GM12874 (cell line): ENCODE results near the gene PHPT1.

ENCODE experiments used
- TF ChIP-seq, protein P1 (sequence below): IDR thresholded peaks from 2 replicates; pipeline ENCODE4 v1.5.1; 2011; ENCODE audit warnings: low read depth, mild to moderate bottlenecking, control low read depth, low read length, moderate library complexity; ENCODE audit not compliant: insufficient read depth

PHPT1 gene

DNA sequence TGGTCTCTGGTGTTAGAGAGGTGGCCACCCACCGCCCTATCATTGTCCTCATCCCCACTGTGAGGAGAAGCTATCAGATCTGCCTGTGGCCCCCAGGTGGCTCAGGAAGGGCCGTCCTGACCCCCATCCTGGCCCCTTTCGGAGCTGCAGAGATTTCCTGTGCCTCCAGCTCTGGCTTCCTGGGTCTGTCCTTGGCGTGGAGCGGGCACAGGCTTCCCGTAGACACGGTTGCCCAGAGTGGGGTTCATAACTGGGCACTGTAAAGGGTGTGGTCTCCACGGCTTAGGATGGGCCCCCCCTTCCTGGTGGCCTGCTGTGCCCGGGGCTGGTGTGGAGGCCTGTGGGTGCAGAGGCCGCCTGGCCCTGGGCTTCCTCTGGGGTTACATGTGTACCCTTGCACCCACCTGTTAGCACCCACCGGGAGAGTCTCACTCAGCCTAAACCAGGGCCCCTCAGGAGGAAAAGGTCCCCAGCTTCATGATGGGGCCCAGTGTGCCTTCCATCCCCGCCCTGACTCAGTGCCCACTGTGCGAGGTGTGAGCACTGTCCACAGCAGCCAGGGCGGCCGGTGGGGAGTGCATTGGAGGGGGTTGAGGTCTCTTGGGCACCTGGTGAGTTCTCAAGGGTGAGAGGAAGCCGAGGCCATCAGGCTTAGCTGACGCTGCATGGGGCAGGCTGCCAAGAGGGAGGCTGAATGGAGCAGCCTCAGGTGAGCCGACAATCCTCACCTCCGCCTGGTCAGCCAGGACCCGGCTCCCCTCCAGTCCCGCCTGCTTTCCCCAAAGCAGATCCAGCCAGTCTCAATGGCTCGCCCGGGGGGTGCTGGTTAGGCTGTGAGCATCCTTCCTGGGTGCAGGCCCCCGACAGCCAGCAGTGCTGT lies 22.3 kb upstream of the PHPT1 start:
- TF ChIP-seq, protein P1, sequence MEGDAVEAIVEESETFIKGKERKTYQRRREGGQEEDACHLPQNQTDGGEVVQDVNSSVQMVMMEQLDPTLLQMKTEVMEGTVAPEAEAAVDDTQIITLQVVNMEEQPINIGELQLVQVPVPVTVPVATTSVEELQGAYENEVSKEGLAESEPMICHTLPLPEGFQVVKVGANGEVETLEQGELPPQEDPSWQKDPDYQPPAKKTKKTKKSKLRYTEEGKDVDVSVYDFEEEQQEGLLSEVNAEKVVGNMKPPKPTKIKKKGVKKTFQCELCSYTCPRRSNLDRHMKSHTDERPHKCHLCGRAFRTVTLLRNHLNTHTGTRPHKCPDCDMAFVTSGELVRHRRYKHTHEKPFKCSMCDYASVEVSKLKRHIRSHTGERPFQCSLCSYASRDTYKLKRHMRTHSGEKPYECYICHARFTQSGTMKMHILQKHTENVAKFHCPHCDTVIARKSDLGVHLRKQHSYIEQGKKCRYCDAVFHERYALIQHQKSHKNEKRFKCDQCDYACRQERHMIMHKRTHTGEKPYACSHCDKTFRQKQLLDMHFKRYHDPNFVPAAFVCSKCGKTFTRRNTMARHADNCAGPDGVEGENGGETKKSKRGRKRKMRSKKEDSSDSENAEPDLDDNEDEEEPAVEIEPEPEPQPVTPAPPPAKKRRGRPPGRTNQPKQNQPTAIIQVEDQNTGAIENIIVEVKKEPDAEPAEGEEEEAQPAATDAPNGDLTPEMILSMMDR: no peak

DNA sequence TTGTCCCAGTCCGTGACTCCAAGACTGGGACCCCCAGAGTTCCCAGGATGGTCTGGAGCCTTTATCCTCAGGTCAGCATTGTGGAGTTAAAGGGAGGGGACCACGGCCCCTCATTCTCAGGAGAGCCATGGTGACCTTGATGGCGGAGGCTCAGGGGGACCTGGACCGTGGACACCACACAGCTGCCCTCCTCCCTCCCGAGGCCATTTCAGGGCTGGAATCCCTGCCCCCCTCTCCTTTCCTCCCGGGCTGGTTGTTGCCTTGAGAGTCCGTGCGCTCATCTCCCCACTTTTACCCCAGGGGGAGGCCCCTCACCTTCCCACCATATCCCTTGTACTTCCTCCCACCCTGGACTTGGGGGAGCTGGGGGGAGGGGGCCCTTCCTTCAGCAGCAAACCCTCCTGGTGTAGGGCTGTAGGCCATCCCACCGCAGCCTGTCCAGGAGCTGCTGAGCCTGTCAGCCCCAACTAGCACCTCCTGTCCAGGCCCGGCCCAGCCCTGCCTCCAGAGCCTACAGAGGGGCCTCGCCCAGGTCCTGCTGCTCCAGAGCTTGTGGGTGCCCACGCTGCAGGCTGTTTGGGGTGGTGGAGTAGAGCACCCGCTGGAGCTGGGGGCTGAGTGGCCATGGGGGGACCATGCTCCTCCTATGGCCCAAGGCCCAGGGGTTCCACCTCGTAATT lies 21.3 kb upstream of the PHPT1 start:
- TF ChIP-seq, protein P1: no peak

DNA sequence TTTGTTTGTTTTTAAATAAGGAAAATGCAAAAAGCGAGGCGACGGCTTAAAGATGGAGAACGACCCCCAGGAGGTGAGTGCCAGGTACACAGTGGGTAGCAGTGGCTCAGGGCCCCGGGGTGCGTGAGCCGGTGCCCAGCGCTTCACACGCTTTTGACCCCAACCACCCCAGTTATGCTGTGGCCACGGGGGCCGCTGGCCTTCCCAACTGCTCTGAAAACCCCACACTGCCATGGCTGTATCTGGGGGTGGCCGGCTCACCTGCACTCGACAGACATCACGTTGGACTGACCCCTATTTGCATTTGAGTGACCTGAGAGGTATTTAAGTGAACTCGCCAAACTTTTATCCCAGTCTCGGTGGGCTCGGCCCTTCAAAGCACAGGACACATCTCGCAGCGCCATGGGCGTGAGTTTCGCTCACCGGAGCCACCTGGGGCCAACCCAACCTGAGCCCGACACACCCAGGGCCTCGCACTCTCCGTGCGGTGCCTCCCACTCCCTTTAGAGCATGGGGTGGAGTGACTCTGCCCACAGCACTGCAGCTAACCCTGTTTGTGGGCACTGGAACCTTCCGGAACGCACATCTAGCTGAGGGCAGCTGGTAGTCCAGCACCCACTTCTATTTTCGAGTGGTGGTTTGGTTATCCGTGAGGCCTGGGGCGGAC lies 20.6 kb upstream of the PHPT1 start:
- TF ChIP-seq, protein P1: no peak

DNA sequence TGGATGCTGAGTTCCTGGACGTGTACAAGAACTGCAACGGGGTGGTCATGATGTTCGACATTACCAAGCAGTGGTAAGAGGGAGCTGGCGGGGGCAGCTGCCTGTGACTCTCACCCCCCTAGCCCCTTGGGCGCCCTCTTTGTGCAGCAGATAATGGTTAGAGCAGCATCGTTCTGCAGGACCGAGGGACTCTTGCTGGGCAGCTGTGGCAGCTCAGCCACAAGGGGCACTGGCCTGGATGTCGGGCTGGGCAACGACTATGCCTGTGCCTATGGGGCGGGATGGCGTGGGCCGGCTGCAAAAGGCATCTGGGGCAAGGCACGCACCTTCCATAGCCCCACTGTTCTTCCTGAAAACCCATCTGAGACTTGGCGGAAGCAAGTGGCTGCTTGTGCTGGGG lies 19.8 kb upstream of the PHPT1 start:
- TF ChIP-seq, protein P1: no peak

DNA sequence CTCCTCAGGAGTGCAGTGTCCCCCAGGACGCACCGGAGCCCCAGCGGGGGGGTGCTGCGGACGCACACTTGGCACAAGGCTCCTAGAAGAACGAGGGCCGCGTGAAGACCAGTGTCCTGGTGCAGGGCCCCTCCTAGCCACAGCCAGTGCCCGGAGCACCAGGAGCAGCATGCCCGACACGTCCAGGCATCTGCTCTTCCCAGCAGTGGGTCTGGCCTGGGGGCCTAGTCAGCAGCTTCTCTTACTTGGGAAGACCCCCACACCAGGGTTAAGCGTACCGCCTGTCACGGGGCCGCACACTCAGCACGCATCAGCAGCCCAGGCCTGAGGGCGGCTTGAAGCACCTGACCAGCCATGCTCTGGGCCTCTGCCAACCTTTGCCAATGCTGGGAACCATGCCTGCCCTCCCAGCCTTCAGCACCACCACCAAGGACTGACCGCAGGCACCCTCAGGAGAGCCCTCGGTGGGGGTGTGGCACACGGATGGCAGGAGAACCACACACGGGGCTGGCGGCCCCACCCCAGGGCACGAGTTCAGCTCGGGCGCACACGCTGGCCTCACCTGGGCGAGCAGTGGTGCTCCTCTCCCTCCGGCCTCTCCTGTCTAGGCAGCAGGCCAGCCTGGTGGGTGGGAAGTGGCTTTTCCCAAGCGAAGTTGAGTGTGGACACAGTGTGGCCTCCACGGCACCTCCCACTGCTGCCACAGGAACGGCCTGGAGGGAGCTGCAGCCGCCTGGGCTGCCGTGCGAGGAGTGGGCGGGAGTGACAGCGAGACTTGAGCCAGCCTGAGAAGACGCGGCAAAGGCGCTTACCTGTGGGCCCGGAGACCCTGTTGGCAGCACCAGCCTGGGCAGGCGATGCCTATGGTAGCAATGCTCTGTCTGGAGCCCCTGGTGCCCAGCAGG lies 19.0 kb upstream of the PHPT1 start:
- TF ChIP-seq, protein P1: no peak

DNA sequence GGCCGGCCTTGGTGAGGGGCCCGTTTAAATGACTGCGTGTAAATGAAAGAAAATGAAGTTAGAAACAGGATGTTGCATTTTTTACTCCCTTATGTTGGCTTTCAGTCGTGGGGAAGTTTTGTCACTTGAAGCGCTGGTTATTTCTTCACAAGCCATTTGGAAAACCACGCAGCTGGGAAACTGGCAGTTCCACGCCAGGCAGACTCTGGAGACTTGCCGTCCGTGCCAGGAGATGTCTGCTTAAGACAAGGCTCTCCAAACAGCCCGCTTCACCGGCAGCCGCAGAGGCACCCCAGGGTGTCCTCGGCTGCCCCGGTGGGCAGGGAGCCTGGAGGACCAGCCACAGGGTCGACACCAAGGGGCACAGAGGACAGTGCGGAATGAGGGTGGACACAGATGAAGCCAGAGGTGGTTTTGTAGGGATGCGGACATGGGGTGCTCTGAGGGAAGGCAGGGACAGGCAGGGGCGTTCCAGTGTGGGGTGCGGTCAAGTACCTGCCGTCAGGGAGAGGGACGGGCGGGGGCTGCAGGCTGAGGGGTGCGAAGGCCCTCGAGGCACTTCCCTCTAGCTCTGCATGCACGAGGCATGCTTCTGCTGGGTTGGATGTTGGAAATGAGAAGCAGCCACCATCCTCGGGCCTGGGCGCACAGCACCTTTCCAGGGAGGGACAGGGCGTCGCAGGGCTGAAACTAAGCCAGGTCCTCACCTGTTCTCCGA lies 18.0 kb upstream of the PHPT1 start:
- TF ChIP-seq, protein P1: no peak
